Endothelial cell of coronary artery (primary cell): ENCODE data around the gene KIAA0753. TPM values are rescaled to one million over a fixed set of nuclear protein-coding genes. Genes with fewer than 3 reads are reported as not detected.

Experiments used
- total RNA-seq: library from RNA; depleted of rRNA; stranded (reverse); fragments of >200 nt; gene quantifications from 2 replicates; pipeline ENCODE4 v1.2.3, GENCODE V29; 2014

Gene KIAA0753
- total RNA-seq: 9.9 and 13.5 TPM in 2 replicates

DNA sequence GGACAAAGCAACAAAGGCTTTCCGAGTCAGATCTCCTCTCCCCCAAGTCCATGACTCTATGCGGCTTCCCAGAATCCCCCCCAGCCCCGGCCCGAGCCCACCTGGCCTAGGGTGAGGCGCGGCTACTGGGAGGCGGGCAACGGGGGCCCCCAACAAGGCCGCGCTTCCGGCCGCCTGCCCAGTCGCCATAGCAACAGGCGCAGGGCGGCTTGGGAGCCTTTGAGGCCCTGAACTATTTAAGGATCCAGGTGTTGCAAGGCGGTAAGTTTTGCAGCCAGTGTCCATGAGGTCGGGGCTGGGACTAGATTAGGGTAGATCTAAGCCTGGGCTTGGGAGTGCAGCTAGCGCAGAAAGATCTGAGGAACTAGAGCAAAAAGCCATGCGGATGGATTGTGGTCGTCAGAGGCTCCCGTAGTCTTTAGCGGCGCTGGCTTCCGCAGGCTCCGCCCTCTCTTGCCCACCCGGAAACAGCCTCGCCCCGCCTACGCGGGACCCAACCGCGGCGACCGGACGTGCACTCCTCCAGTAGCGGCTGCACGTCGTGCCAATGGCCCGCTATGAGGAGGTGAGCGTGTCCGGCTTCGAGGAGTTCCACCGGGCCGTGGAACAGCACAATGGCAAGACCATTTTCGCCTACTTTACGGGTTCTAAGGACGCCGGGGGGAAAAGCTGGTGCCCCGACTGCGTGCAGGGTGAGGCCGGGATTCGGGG is at the start of gene KIAA0753, which contains the start of gene TXNDC17:
Gene KIAA0753 (minus strand): TSS at position 176 of the 711 bp plus-strand sequence. CDS start 5,608 bp downstream, outside the sequence.
Gene TXNDC17 (plus strand): TSS at position 525 of the 711 bp plus-strand sequence. CDS start 23 bp downstream, at position 548.

DNA sequence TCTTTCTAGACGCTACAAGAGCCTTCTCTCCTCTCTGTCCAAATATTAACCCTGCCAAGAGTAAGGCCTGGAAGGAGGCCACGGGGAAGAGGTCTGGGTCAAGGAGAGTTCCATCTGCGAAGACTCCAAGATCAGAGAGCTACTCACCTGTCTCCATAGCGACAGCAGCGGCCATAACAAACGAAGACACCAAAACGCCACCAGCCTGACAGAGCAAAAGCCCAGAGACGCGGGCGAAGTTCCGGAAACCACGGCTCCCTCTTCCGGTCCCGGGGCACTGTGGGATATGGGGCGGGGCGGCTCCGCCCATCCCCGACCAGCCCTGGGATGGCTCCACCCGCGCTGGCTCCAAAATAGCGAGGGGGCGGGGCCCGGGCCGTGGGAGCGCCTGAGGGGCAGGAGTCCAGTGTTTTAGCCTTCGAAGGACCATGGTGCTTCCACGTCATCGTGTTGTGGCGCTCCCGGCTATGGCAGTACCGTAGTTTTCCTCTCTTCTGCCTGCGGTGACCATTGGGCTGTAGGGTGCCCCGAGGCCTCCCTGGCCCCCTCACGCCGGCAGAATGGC is 10.9 kb upstream of the KIAA0753 start, which contains the start of the genes C17orf100 and MED31:
Gene C17orf100 (plus strand): TSS at position 409 of the 565 bp plus-strand sequence. CDS start 152 bp downstream, at position 561.
Gene MED31 (minus strand): TSS at position 252 of the 565 bp plus-strand sequence. CDS start 77 bp downstream, at position 175.

DNA sequence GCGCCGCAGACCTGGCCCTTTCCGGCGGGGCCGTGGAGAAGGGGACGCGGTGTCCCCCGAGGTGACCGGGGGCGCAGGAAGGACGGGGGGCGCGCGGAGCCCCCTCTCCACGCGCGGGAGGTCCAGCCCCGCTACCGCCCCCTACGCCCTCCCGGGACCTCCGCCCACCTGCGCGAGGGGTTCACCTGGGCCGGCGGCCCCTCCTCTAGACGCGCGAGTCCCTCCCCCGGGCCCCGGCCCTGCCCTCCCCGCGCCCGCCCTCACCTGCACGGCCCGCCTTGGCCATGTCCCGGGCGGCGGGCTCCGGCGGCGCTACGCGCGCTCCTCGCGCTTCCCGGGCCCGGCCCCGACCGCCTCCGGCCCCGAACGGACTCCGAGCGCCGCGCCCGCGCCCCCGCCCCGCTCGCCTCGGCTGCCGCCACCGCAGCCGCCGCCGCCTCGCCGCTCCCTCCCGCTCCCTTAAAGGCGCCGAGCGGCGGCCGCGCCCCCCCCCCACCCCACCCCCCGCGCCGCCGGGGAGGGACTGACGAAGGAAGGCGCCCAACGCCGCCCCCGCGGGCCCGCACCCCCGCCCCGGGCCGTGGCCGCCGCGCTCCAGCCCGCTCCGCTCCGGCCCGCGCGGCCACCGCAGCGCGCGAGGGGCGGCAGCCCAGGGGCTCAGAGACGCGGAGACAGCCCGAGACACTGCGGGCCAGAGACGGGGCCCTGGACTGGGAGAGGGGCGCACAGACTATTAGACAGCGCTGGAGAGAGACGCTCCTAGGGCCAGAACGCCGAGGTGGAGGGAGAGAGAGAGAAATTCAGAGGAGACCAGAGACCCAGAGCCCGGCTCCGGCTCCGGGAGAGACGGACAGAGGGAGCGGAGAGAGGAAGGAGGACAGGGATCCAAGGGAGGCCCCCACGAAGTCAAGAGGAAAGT is 84.1 kb downstream of the KIAA0753 start, which contains the start of gene PITPNM3:
Gene PITPNM3 (minus strand): TSS at position 435 of the 919 bp plus-strand sequence. CDS start 149 bp downstream, at position 286.

Other genes starting within 250 kb of the KIAA0753 start
- not detected in 2 replicates for gene AIPL1, start 205.6 kb downstream of the KIAA0753 start, total RNA-seq
- gene PIMREG, start 196.3 kb downstream of the KIAA0753 start, total RNA-seq: 8.8 and 20.2 TPM in 2 replicates
- gene PITPNM3, start 84.2 kb downstream of the KIAA0753 start, total RNA-seq: 2.2 and 2.7 TPM in 2 replicates
- gene TXNDC17, start 349 bp upstream of the KIAA0753 start, total RNA-seq: 102 and 157 TPM in 2 replicates
- gene MED31, start 10.9 kb upstream of the KIAA0753 start, total RNA-seq: 10.3 and 12.9 TPM in 2 replicates
- 0.18 and 0.38 TPM in 2 replicates for gene C17orf100, start 11.1 kb upstream of the KIAA0753 start, total RNA-seq
- gene SLC13A5, start 72.7 kb upstream of the KIAA0753 start, total RNA-seq: not detected in 2 replicates
- gene XAF1, start 115.3 kb upstream of the KIAA0753 start, total RNA-seq: 16.7 and 24.9 TPM in 2 replicates
- 0.56 and 1.3 TPM in 2 replicates for gene FBXO39, start 135.5 kb upstream of the KIAA0753 start, total RNA-seq
- gene TEKT1, start 191.0 kb upstream of the KIAA0753 start, total RNA-seq: not detected in 2 replicates